ENCODE results near the gene ARHGEF10L.

ARHGEF10L gene

GRCh38 chr1:17635811-17636210, 96.3 kb downstream of the ARHGEF10L start:
- DNase-seq (ENCODE audit: low spot score) = no peak

GRCh38 chr1:17636612-17637011, 97.1 kb downstream of the ARHGEF10L start:
- DNase-seq (ENCODE audit: low spot score) = peak; percentile 42

DNA sequence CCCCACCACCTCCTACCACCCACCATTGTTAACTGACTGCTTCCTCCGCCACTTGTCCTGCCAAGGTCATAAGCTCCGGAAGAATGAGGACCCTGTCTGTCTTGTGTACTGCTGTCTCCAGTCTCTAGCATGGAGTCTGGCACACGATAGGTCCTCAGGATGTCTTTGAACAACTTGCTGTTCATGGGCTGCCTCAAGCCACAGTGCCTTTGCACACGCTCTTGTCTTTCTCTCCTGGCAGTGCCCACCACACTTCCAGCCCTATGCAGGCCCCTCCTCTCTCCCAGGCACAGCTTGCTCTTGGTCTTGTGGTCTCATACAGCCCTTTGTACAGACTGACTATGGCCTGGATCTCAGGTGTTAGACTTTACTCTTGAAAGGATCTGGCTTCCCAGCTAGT, 97.6 kb downstream of the ARHGEF10L start:
- DNase-seq (ENCODE audit: low spot score) = no peak

DNA sequence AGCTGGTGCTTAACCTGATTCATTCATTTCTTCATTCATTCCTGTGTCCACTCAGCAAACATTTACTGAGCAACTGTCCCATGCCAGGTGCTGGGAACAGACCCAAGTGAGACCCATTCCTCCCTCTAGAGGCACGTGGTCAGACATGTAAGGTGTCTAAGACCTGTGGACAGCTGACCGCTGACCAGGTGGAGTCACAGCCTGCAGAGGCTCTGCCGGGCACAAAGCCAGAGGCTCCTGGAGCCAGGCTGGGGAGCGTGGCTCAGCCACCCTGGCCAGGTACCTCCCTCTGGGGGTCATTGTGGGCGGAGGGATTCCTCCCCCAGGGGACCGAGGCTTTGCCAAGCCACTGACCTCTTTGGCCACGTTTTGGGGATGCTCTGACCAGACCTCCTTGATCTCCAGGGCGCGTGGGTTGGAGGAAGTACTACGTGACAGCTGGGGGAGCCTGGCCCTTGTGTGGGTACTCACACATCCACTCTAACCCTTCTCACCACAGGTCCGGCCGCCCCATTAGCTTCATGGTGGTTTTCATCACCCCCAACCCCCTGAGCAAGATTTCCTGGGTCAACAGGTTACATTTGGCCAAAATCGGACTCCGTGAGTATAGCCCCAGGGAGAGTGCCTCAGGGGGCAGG, 100.3 kb downstream of the ARHGEF10L start:
- no peak for DNase-seq (ENCODE audit: low spot score)

DNA sequence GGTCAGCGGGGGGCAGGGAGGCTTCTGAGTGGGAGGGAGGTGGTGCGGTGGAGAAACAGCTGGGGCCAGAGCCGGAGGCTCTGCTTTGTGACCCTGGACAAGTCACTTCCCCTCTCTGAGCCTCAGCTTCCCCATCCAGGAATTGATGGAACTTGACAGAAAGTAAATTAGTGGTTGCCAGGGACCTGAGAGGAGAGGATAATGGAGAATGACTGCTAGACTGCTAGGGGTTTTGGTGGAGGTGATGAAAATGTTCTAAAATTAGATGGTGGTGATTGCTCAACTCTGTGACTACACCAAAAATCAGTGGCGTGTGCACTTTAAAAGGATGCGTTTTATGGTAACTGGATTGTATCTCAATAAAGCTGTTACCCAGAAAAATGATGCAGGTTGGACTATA, 100.9 kb downstream of the ARHGEF10L start:
- peak; percentile 39 for DNase-seq (ENCODE audit: low spot score)

DNA sequence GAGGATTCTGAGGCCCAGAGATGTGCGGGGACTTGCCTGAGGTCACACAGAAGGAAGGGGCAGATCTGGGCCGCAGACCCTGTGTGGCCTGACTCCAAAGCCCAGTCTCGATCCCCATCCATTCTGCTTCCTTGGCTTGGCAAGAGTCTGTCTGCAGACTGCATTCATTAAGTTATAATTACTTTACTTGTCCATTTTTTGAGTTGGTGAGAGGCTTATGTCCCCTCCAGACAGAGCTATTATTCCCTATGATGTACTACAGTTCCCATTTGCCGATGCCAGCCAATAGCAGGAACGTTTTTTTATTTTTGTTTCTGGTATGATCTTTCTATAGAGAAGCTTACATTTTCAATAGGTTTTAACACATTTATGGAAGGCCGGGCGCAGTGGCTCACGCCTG, 101.5 kb downstream of the ARHGEF10L start:
- no peak for DNase-seq (ENCODE audit: low spot score)

DNA sequence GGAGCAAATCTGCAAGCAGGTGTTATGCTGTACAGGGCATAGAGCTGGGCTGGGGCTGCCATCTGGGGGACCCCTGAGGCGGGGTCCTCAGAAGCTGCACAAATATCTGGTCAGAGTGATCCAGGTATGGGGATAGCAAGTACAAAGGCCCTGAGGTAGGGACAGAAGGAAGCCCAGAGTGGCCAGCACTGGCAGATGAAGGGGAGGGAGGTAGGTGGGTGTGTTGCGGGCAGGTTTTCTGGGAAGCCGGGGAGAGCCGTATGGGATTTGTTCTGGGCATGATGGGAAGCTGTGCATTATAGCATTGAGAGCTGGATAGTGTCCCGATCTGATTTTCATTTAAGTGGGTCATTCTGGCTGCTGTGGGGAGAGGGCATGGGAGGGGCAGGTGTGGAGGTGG, 102.7 kb downstream of the ARHGEF10L start:
- no peak for DNase-seq (ENCODE audit: low spot score)

DNA sequence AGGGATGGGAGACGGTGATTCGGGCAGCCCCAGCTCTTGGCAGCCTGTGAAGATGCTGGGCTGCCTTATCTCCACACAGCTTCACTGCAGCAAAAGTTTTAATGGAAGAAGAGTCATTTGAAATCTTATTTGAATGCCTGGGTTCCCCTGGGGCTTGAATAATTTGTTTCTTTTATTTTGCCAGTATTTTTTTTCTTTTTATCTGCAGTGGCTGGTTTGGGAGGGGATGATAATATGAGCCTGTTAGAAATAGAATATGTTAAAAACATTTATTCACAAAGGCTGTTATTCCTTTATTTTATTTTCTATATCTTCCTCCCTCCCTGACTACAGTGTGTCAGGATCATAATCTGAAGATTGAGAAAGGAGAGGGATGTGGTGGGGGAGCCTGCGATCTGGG, 103.4 kb downstream of the ARHGEF10L start:
- DNase-seq (ENCODE audit: low spot score) = no peak

DNA sequence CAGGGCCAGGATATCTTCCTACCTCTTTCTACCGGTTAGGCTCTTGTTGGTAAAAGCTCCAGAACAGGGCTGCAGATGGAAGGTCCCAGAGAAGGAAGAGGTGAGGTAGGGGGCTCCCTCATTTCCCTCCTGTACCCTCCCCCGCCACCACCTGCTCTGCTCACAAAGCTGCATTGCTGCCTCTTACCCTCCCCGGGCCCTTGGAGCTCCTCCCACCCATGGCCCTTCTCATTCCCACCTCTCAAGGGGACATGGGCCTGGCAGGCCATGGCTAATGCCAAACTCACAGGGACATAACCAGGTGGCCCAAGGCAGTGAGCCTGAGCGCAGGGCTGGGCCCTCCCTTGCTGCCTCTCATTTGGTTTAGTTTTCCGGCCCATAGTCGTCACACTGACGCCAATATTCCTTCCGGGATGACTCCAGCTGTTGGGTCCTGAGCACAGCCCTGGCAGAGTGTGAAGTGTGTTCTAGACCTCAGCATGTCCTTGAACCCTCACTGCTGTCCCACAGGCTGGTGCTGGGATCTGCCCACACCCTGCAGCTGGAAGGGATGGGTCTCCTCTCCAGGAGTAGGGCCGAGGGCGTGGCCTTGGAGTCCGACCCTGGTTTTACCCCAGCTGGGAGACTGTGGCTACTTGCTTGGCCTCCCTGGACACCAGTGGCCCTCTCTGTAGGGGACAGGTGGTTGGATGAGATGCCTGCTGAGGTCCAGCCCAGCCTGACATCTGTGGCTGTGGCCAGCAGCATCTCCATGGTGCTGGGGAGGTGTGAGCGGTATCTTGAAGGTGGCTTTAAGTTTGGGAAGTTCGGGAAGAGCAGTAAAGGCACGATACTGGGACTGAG, 104.6 kb downstream of the ARHGEF10L start:
- no peak for DNase-seq (ENCODE audit: low spot score)

DNA sequence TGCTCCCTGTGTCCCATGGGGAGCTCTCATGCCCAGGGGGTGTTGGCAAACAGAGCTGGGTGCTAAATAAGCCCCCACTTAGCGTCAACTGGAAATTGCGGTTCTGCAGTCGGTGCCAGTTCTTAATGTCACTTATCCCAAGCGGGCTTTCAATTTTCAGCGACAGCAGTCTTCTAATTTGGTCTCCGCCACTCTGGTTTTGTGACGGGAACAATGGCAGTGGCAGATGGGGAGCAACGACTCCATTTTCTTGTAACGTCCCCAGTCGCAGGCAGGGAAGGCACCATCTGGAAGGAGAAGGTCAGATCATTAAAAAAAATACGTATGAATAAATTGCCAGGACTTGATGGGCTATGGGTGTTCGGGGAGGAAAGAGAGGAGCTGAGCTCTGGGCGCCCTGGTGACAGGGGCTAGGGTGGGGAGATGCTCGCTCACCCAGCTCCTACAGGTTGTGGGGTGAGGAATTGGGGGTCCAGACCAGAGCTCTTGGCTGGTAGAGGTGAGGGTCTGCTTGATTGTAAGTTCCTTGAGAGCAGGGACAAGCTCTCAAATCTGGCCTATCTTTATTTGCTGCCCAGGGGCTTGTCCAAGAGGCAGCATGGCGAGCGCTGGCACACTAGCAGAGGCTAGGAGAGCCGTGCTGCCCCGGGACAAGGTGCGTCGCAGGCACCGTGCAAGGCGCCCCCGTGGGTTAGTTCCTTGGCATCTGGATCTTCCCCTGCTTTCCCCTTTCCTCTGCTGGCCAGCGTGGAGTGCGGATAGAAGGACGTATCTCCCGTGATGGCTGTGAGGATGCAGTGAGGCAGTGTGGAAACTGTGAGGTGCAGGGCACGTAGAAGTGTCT, 105.8 kb downstream of the ARHGEF10L start:
- DNase-seq (ENCODE audit: low spot score) = no peak

DNA sequence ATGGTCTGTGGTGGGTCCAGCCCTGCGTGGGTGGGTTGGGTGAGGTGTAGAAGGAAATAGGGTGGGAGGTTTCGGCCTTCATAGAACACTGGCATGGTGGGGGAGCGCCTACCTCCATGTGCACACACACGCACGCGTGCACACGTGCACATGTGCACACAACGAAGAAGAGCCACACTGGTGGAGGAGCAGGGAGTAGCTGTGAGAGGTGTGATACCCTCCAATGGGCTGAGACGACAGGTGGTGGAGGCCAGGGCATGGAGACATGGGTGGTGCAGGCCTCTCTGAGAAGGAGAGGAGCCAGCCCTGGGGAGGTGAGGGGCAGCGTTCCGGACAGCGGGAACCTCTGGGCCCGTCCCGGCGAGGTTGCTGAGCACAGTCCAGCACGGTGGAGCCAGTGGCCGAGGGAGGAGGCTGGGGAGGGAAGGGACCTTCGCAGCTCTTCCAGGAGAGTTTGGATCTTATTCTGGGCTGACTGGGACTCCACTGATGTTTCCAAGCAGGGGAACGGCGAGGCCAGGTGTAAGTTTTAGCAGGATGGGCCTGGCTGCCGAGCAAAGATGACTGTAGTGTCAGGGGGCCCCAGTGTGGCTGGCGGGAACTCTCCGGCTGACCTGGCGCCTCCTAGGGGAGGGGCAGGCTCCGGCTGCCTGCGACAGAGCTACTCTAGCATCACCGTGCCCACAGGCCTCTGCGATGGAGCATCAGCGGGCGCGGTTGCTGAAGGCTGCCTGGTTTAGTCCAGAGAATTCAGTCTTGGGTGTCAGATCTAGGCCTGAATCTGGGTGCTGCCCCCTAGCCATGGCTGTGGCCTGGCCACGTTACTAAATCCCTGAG, 107.2 kb downstream of the ARHGEF10L start:
- no peak for DNase-seq (ENCODE audit: low spot score)

DNA sequence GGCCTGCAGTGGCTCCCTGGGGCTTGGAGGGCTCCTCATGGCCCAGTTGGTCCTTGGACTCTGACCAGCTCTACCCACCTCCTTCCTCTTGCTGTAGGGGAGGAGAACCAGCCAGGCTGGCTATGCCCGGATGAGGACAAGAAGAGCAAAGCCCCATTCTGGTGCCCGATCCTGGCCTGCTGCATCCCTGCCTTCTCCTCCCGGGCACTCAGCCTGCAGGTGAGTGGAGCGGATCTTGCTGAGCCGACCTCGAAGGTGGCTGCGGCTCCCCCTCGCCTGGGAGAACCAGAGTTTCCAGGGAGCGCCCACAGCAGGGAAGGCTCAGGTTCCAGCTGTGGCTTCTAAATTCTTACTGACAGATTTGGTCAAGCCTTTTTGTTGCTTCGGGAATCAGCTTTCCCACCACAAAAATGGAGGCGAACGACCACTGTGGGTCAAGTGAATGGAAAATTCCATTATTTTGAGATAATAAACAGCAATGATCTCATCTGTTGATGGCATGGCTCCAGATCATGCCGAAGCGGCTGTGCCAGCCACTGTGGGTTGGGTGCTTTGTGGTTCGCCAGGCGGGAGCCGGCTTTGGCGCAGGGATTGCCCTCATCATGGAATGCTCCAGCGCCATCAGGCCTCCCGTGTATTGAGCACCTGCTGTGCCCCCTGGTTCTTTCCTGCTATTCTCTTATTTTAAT, 109.1 kb downstream of the ARHGEF10L start:
- no peak for DNase-seq (ENCODE audit: low spot score)

- no peak for DNase-seq (ENCODE audit: low spot score)
Observed at GRCh38 chr1:17649371-17650106, 110.0 kb downstream of the ARHGEF10L start.

- DNase-seq (ENCODE audit: low spot score) = no peak
Observed at GRCh38 chr1:17653276-17653675, 113.8 kb downstream of the ARHGEF10L start.

DNA sequence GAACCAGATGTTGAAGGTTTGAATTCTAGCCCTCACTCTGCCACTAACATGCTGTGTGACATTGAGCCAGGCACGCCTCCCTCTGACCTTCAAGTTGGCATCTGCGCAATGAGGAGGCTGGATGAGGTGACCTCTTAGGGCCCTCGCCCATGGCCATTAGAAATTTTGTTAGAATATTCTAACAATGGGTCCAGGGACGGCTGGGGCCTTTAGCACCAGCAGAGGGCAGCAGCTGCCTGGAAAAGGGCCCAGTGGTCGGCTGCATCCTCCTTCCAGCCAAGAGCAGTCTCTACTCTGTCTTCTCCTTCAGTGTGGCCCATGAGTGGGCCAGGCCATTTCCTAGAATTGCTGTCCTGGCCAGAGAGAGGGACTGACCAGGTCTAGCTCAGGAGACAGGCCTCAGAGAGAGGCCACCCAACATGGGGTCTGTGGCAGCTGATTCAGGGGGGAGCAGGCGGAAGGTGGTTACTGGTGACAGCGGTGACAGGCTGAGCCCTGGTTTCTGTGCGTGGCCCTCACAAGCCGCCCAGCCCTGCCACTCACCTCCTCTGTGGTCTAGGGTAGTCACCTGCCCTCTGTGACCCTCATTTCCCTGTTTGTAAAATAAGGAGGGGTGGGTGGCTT, 114.3 kb downstream of the ARHGEF10L start:
- peak; percentile 87 for DNase-seq (ENCODE audit: low spot score)

GRCh38 chr1:17654519-17654918, 115.0 kb downstream of the ARHGEF10L start:
- DNase-seq (ENCODE audit: low spot score) = no peak

GRCh38 chr1:17655169-17655568, 115.7 kb downstream of the ARHGEF10L start:
- DNase-seq (ENCODE audit: low spot score) = no peak

DNA sequence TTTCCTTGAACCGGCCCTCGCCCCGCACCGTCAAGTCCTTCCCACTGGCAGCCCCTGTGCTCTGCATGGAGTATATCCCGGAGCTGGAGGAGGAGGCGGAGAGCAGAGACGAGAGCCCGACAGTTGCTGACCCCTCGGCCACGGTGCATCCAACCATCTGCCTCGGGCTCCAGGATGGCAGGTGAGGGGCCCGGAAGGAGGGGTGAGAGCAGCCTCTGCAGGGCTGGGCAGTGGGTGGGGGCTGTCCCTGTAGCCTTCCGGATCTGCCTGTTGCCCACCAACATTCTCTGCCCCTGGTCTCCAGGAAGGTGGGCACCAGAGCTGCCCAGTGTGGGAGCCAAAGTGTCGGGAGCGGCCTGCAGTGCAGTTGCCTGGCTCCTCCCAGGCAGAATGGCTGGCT, 116.4 kb downstream of the ARHGEF10L start:
- DNase-seq (ENCODE audit: low spot score) = no peak

GRCh38 chr1:17657436-17657835, 117.9 kb downstream of the ARHGEF10L start:
- no peak for DNase-seq (ENCODE audit: low spot score)

GRCh38 chr1:17658837-17659236, 119.3 kb downstream of the ARHGEF10L start:
- no peak for DNase-seq (ENCODE audit: low spot score)
